GM23338 (cell line): ENCODE results near the gene WIPF3.

Experiments
- EZH2 ChIP-seq: fragments of 200-600 bp; sonication (generic); IDR thresholded peaks from one replicate; pipeline ENCODE4 v1.8.0; 2017; ENCODE audit warnings: antibody characterized with exemption, mild to moderate bottlenecking, low read depth; ENCODE audit not compliant: unreplicated experiment
- JUNB ChIP-seq: IDR thresholded peaks from one replicate; pipeline ENCODE4 v1.6.1; 2016; ENCODE audit warnings: antibody characterized with exemption; ENCODE audit not compliant: unreplicated experiment
- NANOG ChIP-seq: IDR thresholded peaks from 2 replicates; pipeline ENCODE4 v1.6.1; 2016; ENCODE audit warnings: antibody characterized with exemption, borderline replicate concordance
- POLR2AphosphoS5 ChIP-seq: IDR thresholded peaks from 2 replicates; pipeline ENCODE4 v1.6.1; 2016; ENCODE audit warnings: antibody characterized with exemption, low read depth
- TF ChIP-seq, protein P1 (sequence below), 2 experiments: fragments of 200-600 bp in 1 of 2; sonication (generic) in 1 of 2; conservative IDR thresholded peaks; 2 replicates each; pipeline versions ENCODE4 v1.5.1 to v1.6.1; 2016 to 2017; ENCODE audit warnings: antibody characterized with exemption in 2 of 2, low read depth in 2 of 2, mild to moderate bottlenecking in 2 of 2, moderate library complexity in 1 of 2
- TF ChIP-seq, protein P2 (sequence below): IDR thresholded peaks from 2 replicates; pipeline ENCODE4 v1.6.1; 2016; ENCODE audit warnings: antibody characterized with exemption

DNA sequence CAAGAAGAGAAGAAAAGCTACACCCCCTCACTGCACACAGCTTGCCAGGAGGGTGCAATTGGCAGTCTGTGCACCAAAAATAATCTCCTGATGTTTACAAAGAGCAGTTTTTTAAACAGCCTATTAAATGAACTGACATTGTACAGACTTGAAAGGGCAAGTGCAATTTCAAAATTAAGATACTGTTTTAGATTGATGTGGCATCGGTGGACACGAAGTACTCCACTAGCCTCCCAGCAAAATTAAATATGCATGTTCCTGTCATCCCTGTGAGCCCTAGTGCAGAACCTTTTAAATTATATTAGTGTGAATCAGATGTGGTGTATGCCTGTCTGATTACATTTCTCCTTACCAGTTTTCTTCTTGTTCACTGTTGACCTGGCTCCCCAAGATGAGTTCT lies 87.9 kb downstream of the WIPF3 start:
- TF ChIP-seq, protein P1, sequence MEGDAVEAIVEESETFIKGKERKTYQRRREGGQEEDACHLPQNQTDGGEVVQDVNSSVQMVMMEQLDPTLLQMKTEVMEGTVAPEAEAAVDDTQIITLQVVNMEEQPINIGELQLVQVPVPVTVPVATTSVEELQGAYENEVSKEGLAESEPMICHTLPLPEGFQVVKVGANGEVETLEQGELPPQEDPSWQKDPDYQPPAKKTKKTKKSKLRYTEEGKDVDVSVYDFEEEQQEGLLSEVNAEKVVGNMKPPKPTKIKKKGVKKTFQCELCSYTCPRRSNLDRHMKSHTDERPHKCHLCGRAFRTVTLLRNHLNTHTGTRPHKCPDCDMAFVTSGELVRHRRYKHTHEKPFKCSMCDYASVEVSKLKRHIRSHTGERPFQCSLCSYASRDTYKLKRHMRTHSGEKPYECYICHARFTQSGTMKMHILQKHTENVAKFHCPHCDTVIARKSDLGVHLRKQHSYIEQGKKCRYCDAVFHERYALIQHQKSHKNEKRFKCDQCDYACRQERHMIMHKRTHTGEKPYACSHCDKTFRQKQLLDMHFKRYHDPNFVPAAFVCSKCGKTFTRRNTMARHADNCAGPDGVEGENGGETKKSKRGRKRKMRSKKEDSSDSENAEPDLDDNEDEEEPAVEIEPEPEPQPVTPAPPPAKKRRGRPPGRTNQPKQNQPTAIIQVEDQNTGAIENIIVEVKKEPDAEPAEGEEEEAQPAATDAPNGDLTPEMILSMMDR (conservative IDR thresholded peaks at IDR 0.05; ENCODE audit: low read depth in 2 of 2), result no peak
- TF ChIP-seq, protein P2, sequence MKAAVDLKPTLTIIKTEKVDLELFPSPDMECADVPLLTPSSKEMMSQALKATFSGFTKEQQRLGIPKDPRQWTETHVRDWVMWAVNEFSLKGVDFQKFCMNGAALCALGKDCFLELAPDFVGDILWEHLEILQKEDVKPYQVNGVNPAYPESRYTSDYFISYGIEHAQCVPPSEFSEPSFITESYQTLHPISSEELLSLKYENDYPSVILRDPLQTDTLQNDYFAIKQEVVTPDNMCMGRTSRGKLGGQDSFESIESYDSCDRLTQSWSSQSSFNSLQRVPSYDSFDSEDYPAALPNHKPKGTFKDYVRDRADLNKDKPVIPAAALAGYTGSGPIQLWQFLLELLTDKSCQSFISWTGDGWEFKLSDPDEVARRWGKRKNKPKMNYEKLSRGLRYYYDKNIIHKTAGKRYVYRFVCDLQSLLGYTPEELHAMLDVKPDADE, result no peak
- TF ChIP-seq POLR2AphosphoS5 (no peak), NANOG (no peak), EZH2 (no peak), JUNB (no peak)
